SK-N-SH (cell line): Measurements from ENCODE around the gene FIGNL2. TPM values are rescaled to one million over a fixed set of nuclear protein-coding genes. Genes with fewer than 3 reads are reported as not detected.

Source experiments
- CTCF ChIA-PET: fragments of 300-600, 350-600 bp; formaldehyde crosslinking; extraction: SDS; loops from one replicate; lab custom pipeline; 2021; lab: Yijun Ruan, JAX
- POLR2A ChIA-PET: fragments of 350-600 bp; sonication (Branson Sonifier 250); formaldehyde crosslinking; extraction: SDS; loops from one replicate; lab custom pipeline; 2020; ENCODE audit warnings: antibody characterized with exemption, inconsistent platforms; lab: Yijun Ruan, JAX
- DNase-seq: peaks from one replicate; pipeline ENCODE4 v3.0.0; 2012
- H2AFZ ChIP-seq: fragments of 200-600 bp; sonication (generic); 2 replicates; pipeline ENCODE4 v1.8.1; 2016; ENCODE audit warnings: antibody characterized with exemption, mild to moderate bottlenecking, low read depth
- H3F3A ChIP-seq: fragments of 200-600 bp; sonication (generic); replicated peaks from 2 replicates; pipeline ENCODE3; 2016; ENCODE audit warnings: antibody characterized with exemption, mild to moderate bottlenecking; ENCODE audit not compliant: insufficient read depth
- H3K27ac ChIP-seq, 2 experiments: fragments of 200-500 bp in 1 of 2; fragments of 200-600 bp in 1 of 2; sonication (Bioruptor generic) in 1 of 2; sonication (generic), shearing (Covaris generic) in 1 of 2; 2 replicates each; pipeline versions ENCODE4 v1.5.1 to v1.6.1; 2014 to 2016; ENCODE audit warnings: low read depth in 2 of 2, inconsistent platforms in 1 of 2, low read length in 1 of 2, mild to moderate bottlenecking in 1 of 2, mixed read lengths in 1 of 2
- H3K27me3 ChIP-seq: fragments of 200-600 bp; sonication (generic), shearing (Covaris generic); 2 replicates; pipeline ENCODE4 v1.6.1; 2016; ENCODE audit warnings: mixed run types; ENCODE audit not compliant: insufficient read depth
- H3K36me3 ChIP-seq, 2 experiments: fragments of 200-500 bp in 1 of 2; fragments of 200-600 bp in 1 of 2; sonication (Bioruptor generic) in 1 of 2; sonication (generic) in 1 of 2; replicated peaks in 1 of 2; 2 replicates each; pipeline versions ENCODE3 to v1.5.1; 2014 to 2016; ENCODE audit warnings: low read length in 1 of 2, mild to moderate bottlenecking in 1 of 2; ENCODE audit not compliant: insufficient read depth in 2 of 2, control insufficient read depth in 1 of 2
- H3K4me1 ChIP-seq, 2 experiments: fragments of 200-500 bp in 1 of 2; fragments of 200-600 bp in 1 of 2; sonication (Bioruptor generic) in 1 of 2; sonication (generic), shearing (Covaris generic) in 1 of 2; 2 replicates each; pipeline versions ENCODE4 v1.5.1 to v1.6.1; 2014 to 2016; ENCODE audit warnings: low read depth in 1 of 2, low read length in 1 of 2, mixed run types in 1 of 2; ENCODE audit not compliant: insufficient read depth in 2 of 2, control insufficient read depth in 1 of 2
- H3K4me2 ChIP-seq: fragments of 200-600 bp; sonication (generic), shearing (Covaris generic); 2 replicates; pipeline ENCODE4 v1.6.1; 2017; ENCODE audit warnings: mixed run types
- H3K4me3 ChIP-seq, 2 experiments: fragments of 200-500 bp in 1 of 2; fragments of 200-600 bp in 1 of 2; sonication (Bioruptor generic) in 1 of 2; sonication (generic), shearing (Covaris generic) in 1 of 2; 2 replicates each; pipeline versions ENCODE4 v1.5.1 to v1.8.1; 2014 to 2016; ENCODE audit warnings: low read depth in 2 of 2, inconsistent platforms in 1 of 2, low read length in 1 of 2, mild to moderate bottlenecking in 1 of 2, mixed read lengths in 1 of 2, moderate library complexity in 1 of 2
- H3K79me2 ChIP-seq: fragments of 200-600 bp; sonication (generic); 2 replicates; pipeline ENCODE4 v1.8.1; 2017; ENCODE audit warnings: mild to moderate bottlenecking; ENCODE audit not compliant: insufficient read depth
- H3K9ac ChIP-seq: fragments of 200-600 bp; sonication (generic); 2 replicates; pipeline ENCODE4 v1.6.1; 2017; ENCODE audit warnings: mixed run types
- H3K9me2 ChIP-seq: fragments of 200-600 bp; sonication (generic); 2 replicates; pipeline ENCODE4 v1.6.1; 2017; ENCODE audit warnings: mixed run types
- H3K9me3 ChIP-seq: fragments of 200-600 bp; sonication (generic); 2 replicates; pipeline ENCODE4 v1.6.1; 2017; ENCODE audit warnings: mixed run types, mild to moderate bottlenecking, moderate library complexity
- H4K20me1 ChIP-seq: fragments of 200-600 bp; sonication (generic); 2 replicates; pipeline ENCODE4 v1.6.1; 2017; ENCODE audit warnings: mild to moderate bottlenecking, mixed run types; ENCODE audit not compliant: insufficient read depth
- CHD2 ChIP-seq: fragments of 150-350 bp; IDR thresholded peaks from 2 replicates; pipeline ENCODE4 v1.6.1; 2018; ENCODE audit warnings: low read length; ENCODE audit not compliant: partially characterized antibody
- EP300 ChIP-seq, 2 experiments: IDR thresholded peaks; 2 replicates each; pipeline versions ENCODE4 v1.4.0 to v1.6.1; 2012; ENCODE audit warnings: borderline replicate concordance in 1 of 2, low read depth in 1 of 2, low read length in 1 of 2
- FOSL2 ChIP-seq: IDR thresholded peaks from 2 replicates; pipeline ENCODE4 v1.4.0; 2012; ENCODE audit warnings: low read depth, mild to moderate bottlenecking, moderate library complexity, borderline replicate concordance
- FOXJ3 ChIP-seq: sonication (generic); formaldehyde crosslinking; IDR thresholded peaks from 2 replicates; pipeline ENCODE4 v1.5.1; 2020; ENCODE audit warnings: mild to moderate bottlenecking, missing genetic modification reagents
- FOXM1 ChIP-seq: IDR thresholded peaks from 2 replicates; pipeline ENCODE4 v1.4.0; 2012; ENCODE audit warnings: low read depth, mild to moderate bottlenecking
- JUND ChIP-seq: IDR thresholded peaks from 2 replicates; pipeline ENCODE4 v1.4.0; 2012
- MXI1 ChIP-seq: IDR thresholded peaks from 2 replicates; pipeline ENCODE4 v1.6.1; 2012; ENCODE audit warnings: mild to moderate bottlenecking, low read depth, low read length, improper control_type of control experiment
- NFIC ChIP-seq: IDR thresholded peaks from 2 replicates; pipeline ENCODE4 v1.4.0; 2012; ENCODE audit warnings: borderline replicate concordance
- RCOR1 ChIP-seq: fragments of 150-350 bp; IDR thresholded peaks from 2 replicates; pipeline ENCODE4 v1.6.1; 2017; ENCODE audit warnings: antibody characterized with exemption, low read length
- RFX5 ChIP-seq: IDR thresholded peaks from 2 replicates; pipeline ENCODE4 v1.6.1; 2012; ENCODE audit warnings: mild to moderate bottlenecking, improper control_type of control experiment, low read length
- RXRA ChIP-seq: IDR thresholded peaks from 2 replicates; pipeline ENCODE4 v1.4.0; 2012; ENCODE audit warnings: low read depth, mild to moderate bottlenecking, borderline replicate concordance
- SMC3 ChIP-seq: IDR thresholded peaks from 2 replicates; pipeline ENCODE4 v1.6.1; 2012; ENCODE audit warnings: low read depth, low read length, improper control_type of control experiment
- TCF12 ChIP-seq: IDR thresholded peaks from 2 replicates; pipeline ENCODE4 v1.4.0; 2012
- YY1 ChIP-seq: IDR thresholded peaks from 2 replicates; pipeline ENCODE4 v1.4.0; 2012; ENCODE audit warnings: low read depth, mild to moderate bottlenecking
- WGBS: methylation state at CpG from one replicate; pipeline ENCODE4 v1.1.6; 2017; ENCODE audit warnings: low lambda C conversion rate; 5-methylcytosine and 5-hydroxymethylcytosine counted together
- polyA plus RNA-seq, 3 experiments: library from polyadenylated mRNA; depleted of rRNA; stranded (reverse); fragments of >200 nt; gene quantifications; 2 replicates each; pipeline ENCODE4 v1.2.3, GENCODE V29; 2012
- TF ChIP-seq, protein P1 (sequence below): fragments of 200-600 bp; sonication (generic); IDR thresholded peaks from 2 replicates; pipeline ENCODE4 v1.6.1; 2017; ENCODE audit warnings: antibody characterized with exemption, mild to moderate bottlenecking, moderate library complexity
- TF ChIP-seq, protein P2 (sequence below): IDR thresholded peaks from 2 replicates; pipeline ENCODE4 v1.4.0; 2012; ENCODE audit warnings: low read depth

FIGNL2 gene, protein sequence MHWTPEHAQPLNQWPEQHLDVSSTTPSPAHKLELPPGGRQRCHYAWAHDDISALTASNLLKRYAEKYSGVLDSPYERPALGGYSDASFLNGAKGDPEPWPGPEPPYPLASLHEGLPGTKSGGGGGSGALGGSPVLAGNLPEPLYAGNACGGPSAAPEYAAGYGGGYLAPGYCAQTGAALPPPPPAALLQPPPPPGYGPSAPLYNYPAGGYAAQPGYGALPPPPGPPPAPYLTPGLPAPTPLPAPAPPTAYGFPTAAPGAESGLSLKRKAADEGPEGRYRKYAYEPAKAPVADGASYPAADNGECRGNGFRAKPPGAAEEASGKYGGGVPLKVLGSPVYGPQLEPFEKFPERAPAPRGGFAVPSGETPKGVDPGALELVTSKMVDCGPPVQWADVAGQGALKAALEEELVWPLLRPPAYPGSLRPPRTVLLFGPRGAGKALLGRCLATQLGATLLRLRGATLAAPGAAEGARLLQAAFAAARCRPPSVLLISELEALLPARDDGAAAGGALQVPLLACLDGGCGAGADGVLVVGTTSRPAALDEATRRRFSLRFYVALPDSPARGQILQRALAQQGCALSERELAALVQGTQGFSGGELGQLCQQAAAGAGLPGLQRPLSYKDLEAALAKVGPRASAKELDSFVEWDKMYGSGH
- 0.05 and 0.08 TPM in 2 replicates for polyA plus RNA-seq (2012; rRNA removed)
- polyA plus RNA-seq (2012; cell fraction: cytosol; rRNA removed) = 0.03 and 0.05 TPM in 2 replicates
- polyA plus RNA-seq (2012; cell fraction: nucleus; rRNA removed) = 0.46 and 0.58 TPM in 2 replicates

DNA sequence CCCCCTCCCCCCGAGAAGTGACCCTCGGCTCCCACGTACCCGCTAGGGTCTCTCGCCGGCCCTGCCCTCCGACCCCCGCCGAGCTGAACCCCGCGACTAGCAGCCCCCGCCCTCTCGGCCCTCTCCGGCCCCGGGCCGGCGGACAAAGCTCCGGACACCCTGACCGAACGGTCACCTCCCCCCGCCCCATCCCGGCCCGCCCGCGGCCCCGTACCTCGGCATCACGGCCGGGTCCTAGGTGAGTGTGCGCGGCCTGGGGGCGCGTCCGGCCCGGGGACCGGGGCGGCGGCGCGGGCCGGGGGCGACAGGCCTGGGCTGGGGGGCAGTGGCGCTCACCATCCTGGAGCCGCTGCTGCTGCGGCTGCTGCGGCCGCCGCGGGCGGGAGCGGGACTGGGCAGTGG, at the start of gene FIGNL2:
TSS of gene FIGNL2 (minus strand) at position 393 of the 402 bp plus-strand sequence. CDS start 26,305 bp downstream, outside the sequence.
- Histone ChIP-seq H3K4me2 (peak within 1 kb of the TSS; percentile 76), H3K4me1 (peaks cover 0 to 48% of the 10 kb centered on the region in 2 experiments; a peak in 2 of 4 replicates), H3K79me2 (no peaks in the 10 kb centered on the region), H3K27me3 (peaks cover 7% of the 10 kb centered on the region; the same call in 1 of the 2 replicates), H3K9me3 (no peaks in the 10 kb centered on the region), H3K9me2 (no peaks in the 10 kb centered on the region), H3F3A (no peaks in the 10 kb centered on the region), H2AFZ (peak within 1 kb of the TSS; percentile 84; the same call in 1 of the 2 replicates), H3K9ac (no peak within 1 kb of the TSS), H4K20me1 (no peaks in the 10 kb centered on the region), H3K4me3 (peak within 1 kb of the TSS; percentile 61 to 63), H3K36me3 (no peaks in the 10 kb centered on the region), H3K27ac (peak within 1 kb of the TSS in 1 of 2 experiments; percentile 84; a peak in 2 of 4 replicates)
- no peak for DNase-seq
- ChIA-PET CTCF (interaction anchor here (1.1 to 6.0 kb wide), 3 partner anchors 20 to 26 kb away, joined by 4 to 25 read pairs (median 16); no protein-coding TSS in a partner anchor), POLR2A (no interaction called here)
- TF ChIP-seq, protein P1, sequence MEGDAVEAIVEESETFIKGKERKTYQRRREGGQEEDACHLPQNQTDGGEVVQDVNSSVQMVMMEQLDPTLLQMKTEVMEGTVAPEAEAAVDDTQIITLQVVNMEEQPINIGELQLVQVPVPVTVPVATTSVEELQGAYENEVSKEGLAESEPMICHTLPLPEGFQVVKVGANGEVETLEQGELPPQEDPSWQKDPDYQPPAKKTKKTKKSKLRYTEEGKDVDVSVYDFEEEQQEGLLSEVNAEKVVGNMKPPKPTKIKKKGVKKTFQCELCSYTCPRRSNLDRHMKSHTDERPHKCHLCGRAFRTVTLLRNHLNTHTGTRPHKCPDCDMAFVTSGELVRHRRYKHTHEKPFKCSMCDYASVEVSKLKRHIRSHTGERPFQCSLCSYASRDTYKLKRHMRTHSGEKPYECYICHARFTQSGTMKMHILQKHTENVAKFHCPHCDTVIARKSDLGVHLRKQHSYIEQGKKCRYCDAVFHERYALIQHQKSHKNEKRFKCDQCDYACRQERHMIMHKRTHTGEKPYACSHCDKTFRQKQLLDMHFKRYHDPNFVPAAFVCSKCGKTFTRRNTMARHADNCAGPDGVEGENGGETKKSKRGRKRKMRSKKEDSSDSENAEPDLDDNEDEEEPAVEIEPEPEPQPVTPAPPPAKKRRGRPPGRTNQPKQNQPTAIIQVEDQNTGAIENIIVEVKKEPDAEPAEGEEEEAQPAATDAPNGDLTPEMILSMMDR = no peak
- TF ChIP-seq, protein P2, sequence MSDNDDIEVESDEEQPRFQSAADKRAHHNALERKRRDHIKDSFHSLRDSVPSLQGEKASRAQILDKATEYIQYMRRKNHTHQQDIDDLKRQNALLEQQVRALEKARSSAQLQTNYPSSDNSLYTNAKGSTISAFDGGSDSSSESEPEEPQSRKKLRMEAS = no peak
- TF ChIP-seq CHD2 (no peak), FOXJ3 (no peak), RFX5 (no peak), TCF12 (no peak), JUND (no peak), EP300 (IDR thresholded peaks at IDR 0.05; ENCODE audit: borderline replicate concordance in 1 of 2, low read depth in 1 of 2, low read length in 1 of 2) (no peak), NFIC (no peak), SMC3 (no peak), MXI1 (no peak), FOSL2 (no peak), FOXM1 (no peak), RXRA (no peak), RCOR1 (no peak), YY1 (no peak)
- WGBS = 5% methylated on average over 4 of the region's 51 CpGs
